HCT116 (cell line): ENCODE results near the gene CTXND1. TPM values are rescaled to one million over a fixed set of nuclear protein-coding genes. Genes with fewer than 3 reads are reported as not detected.

Experiments
- ATAC-seq: fragments of 200-7000 bp; cut with Tn5 transposase; 2 replicates; pipeline ENCODE4 v1.9.1; 2020; ENCODE audit warnings: mild to moderate bottlenecking, moderate library complexity
- BruUV-seq: library from RNA; stranded (reverse); fragments of 400-500 nt; replicated peaks from 2 replicates; lab custom pipeline; 2021; lab: Mats Ljungman, UMichigan
- CTCF ChIA-PET: fragments of 300-600 bp; sonication (Branson Sonifier 250); formaldehyde crosslinking; loops from one replicate; lab custom pipeline; 2021; ENCODE audit warnings: antibody characterized with exemption; lab: Charles Lee
- POLR2A ChIA-PET: fragments of 300-600, 350-600 bp; sonication (Branson Sonifier 250); formaldehyde crosslinking; loops from one replicate; lab custom pipeline; 2021; ENCODE audit warnings: antibody characterized with exemption; lab: Charles Lee
- RAD21 ChIA-PET, 2 experiments: fragments of 300-600 bp; sonication (Branson Sonifier 250); formaldehyde crosslinking; loops; one replicate each; lab custom pipeline; 2023; ENCODE audit warnings: low total read pairs in 2 of 2; ENCODE audit not compliant: uncharacterized antibody in 2 of 2, unreplicated experiment in 2 of 2, low non-redundant PET in 1 of 2; lab: Charles Lee
- DNase-seq: peaks from one replicate; pipeline ENCODE4 v3.0.0-alpha.2; 2010; ENCODE audit warnings: low read depth, low spot score
- H2AFZ ChIP-seq: fragments of 200-600 bp; shearing (Covaris generic), sonication (generic); 2 replicates; pipeline ENCODE4 v1.6.1; 2017; ENCODE audit warnings: low read depth, mixed run types, mixed read lengths, antibody characterized with exemption, low read length; ENCODE audit not compliant: poor library complexity, severe bottlenecking
- H3K27ac ChIP-seq: 2 replicates; pipeline ENCODE4 v1.5.1; 2012; ENCODE audit warnings: low read depth, low read length
- H3K27me3 ChIP-seq: fragments of 200-600 bp; sonication (generic); 2 replicates; pipeline ENCODE4 v1.6.1; 2016; ENCODE audit warnings: mixed run types, low read length, mixed read lengths; ENCODE audit not compliant: insufficient read depth
- H3K36me3 ChIP-seq, 2 experiments: fragments of 200-500 bp in 1 of 2; fragments of 200-600 bp in 1 of 2; sonication (Bioruptor generic) in 1 of 2; sonication (generic) in 1 of 2; 2 replicates each; pipeline versions ENCODE4 v1.5.1 to v1.6.1; 2014 to 2016; ENCODE audit warnings: low read length in 2 of 2, inconsistent platforms in 1 of 2, mixed read lengths in 1 of 2, mixed run types in 1 of 2; ENCODE audit not compliant: insufficient read depth in 2 of 2, control insufficient read depth in 1 of 2
- H3K4me1 ChIP-seq, 2 experiments: fragments of 200-600 bp in 1 of 2; sonication (generic) in 1 of 2; 2 replicates each; pipeline versions ENCODE4 v1.5.1 to v1.6.1; 2012 to 2017; ENCODE audit warnings: low read length in 2 of 2, inconsistent platforms in 1 of 2, mild to moderate bottlenecking in 1 of 2, mixed read lengths in 1 of 2, mixed run types in 1 of 2, moderate library complexity in 1 of 2; ENCODE audit not compliant: insufficient read depth in 2 of 2, control insufficient read depth in 1 of 2
- H3K4me2 ChIP-seq: fragments of 200-600 bp; sonication (generic); 2 replicates; pipeline ENCODE4 v1.6.1; 2017; ENCODE audit warnings: mixed run types, low read length, mixed read lengths
- H3K4me3 ChIP-seq, 2 experiments: fragments of 200-600 bp in 1 of 2; sonication (generic) in 1 of 2; replicated peaks in 1 of 2; 2 replicates each; pipeline ENCODE4 v1.5.1; 2011 to 2016; ENCODE audit warnings: low read length in 2 of 2, control low read depth in 1 of 2, low read depth in 1 of 2, mild to moderate bottlenecking in 1 of 2, mixed read lengths in 1 of 2, mixed run types in 1 of 2
- H3K79me2 ChIP-seq: fragments of 200-600 bp; sonication (generic); 2 replicates; pipeline ENCODE4 v1.6.1; 2017; ENCODE audit warnings: mild to moderate bottlenecking, mixed run types, low read length, moderate library complexity, mixed read lengths; ENCODE audit not compliant: insufficient read depth
- H3K9ac ChIP-seq: fragments of 200-600 bp; sonication (generic); 2 replicates; pipeline ENCODE4 v1.6.1; 2016; ENCODE audit warnings: low read length, mixed read lengths
- H3K9me2 ChIP-seq: fragments of 200-600 bp; sonication (generic), shearing (Covaris generic); 2 replicates; pipeline ENCODE4 v1.6.1; 2017; ENCODE audit warnings: mixed run types, mild to moderate bottlenecking, moderate library complexity; ENCODE audit not compliant: insufficient read depth
- H3K9me3 ChIP-seq, 2 experiments: fragments of 200-500 bp in 1 of 2; fragments of 200-600 bp in 1 of 2; sonication (Bioruptor generic) in 1 of 2; sonication (generic) in 1 of 2; 2 replicates each; pipeline ENCODE4 v1.6.1; 2014 to 2017; ENCODE audit warnings: low read length in 2 of 2, mixed read lengths in 2 of 2, inconsistent platforms in 1 of 2, low read depth in 1 of 2, mild to moderate bottlenecking in 1 of 2, mixed run types in 1 of 2, moderate library complexity in 1 of 2; ENCODE audit not compliant: control insufficient read depth in 1 of 2, insufficient read depth in 1 of 2
- H4K20me1 ChIP-seq: fragments of 200-600 bp; sonication (generic), shearing (Covaris generic); 2 replicates; pipeline ENCODE4 v1.6.1; 2017; ENCODE audit warnings: mixed run types, mild to moderate bottlenecking, moderate library complexity; ENCODE audit not compliant: insufficient read depth
- CBX3 ChIP-seq: IDR thresholded peaks from 2 replicates; pipeline ENCODE4 v1.6.1; 2012; ENCODE audit warnings: low read depth
- CEBPB ChIP-seq: IDR thresholded peaks from 2 replicates; pipeline ENCODE4 v1.6.1; 2012; ENCODE audit warnings: low read depth
- CTCF ChIP-seq, 3 experiments: fragments of 200-600 bp in 1 of 3; sonication (generic) in 1 of 3; IDR thresholded peaks in 2 of 3; conservative IDR thresholded peaks in 1 of 3; 2 replicates each; pipeline ENCODE4 v1.5.1; 2012 to 2017; ENCODE audit warnings: low read depth in 2 of 3, low read length in 2 of 3, antibody characterized with exemption in 1 of 3, borderline replicate concordance in 1 of 3, control low read depth in 1 of 3, mild to moderate bottlenecking in 1 of 3, mixed read lengths in 1 of 3, mixed run types in 1 of 3, moderate library complexity in 1 of 3; ENCODE audit not compliant: insufficient read depth in 1 of 3
- EGR1 ChIP-seq: IDR thresholded peaks from 2 replicates; pipeline ENCODE4 v1.6.1; 2012; ENCODE audit warnings: low read depth
- EZH2 ChIP-seq: fragments of 200-600 bp; sonication (generic); IDR thresholded peaks from 2 replicates; pipeline ENCODE4 v1.6.1; 2017; ENCODE audit warnings: antibody characterized with exemption, mixed run types
- EZH2phosphoT487 ChIP-seq: fragments of 200-600 bp; IDR thresholded peaks from 2 replicates; pipeline ENCODE4 v1.6.1; 2018; ENCODE audit warnings: antibody characterized with exemption, borderline replicate concordance
- FOSL1 ChIP-seq: IDR thresholded peaks from 2 replicates; pipeline ENCODE4 v1.6.1; 2012; ENCODE audit warnings: low read depth
- JUND ChIP-seq: IDR thresholded peaks from 2 replicates; pipeline ENCODE4 v1.6.1; 2012
- MAX ChIP-seq: IDR thresholded peaks from 2 replicates; pipeline ENCODE4 v1.6.1; 2012
- POLR2A ChIP-seq: IDR thresholded peaks from 2 replicates; pipeline ENCODE4 v1.7.0; 2011; ENCODE audit warnings: borderline replicate concordance; ENCODE audit not compliant: insufficient read depth, insufficient read length; ENCODE audit errors: extremely low read depth
- POLR2AphosphoS5 ChIP-seq: IDR thresholded peaks from 2 replicates; pipeline ENCODE4 v1.6.1; 2011; ENCODE audit warnings: mild to moderate bottlenecking, low read depth, low read length, moderate library complexity
- RAD21 ChIP-seq: IDR thresholded peaks from 2 replicates; pipeline ENCODE4 v1.6.1; 2012; ENCODE audit warnings: low read depth, mild to moderate bottlenecking
- REST ChIP-seq: IDR thresholded peaks from 2 replicates; pipeline ENCODE4 v1.6.1; 2012; ENCODE audit warnings: low read depth
- SIN3A ChIP-seq: IDR thresholded peaks from 2 replicates; pipeline ENCODE4 v1.6.1; 2012; ENCODE audit warnings: low read depth
- SP1 ChIP-seq: IDR thresholded peaks from 2 replicates; pipeline ENCODE4 v1.6.1; 2012; ENCODE audit warnings: low read depth
- SRF ChIP-seq: IDR thresholded peaks from 2 replicates; pipeline ENCODE4 v1.6.1; 2012; ENCODE audit warnings: low read depth
- TCF7L2 ChIP-seq: IDR thresholded peaks from 2 replicates; pipeline ENCODE4 v1.7.0; 2011; ENCODE audit warnings: borderline replicate concordance, inconsistent platforms; ENCODE audit not compliant: insufficient read depth, insufficient read length; ENCODE audit errors: extremely low read depth
- ZFX ChIP-seq: fragments of 450-650 bp; IDR thresholded peaks from 2 replicates; pipeline ENCODE4 v1.6.1; 2017
- ZNF274 ChIP-seq: fragments of 200-500 bp; sonication (Bioruptor generic); IDR thresholded peaks from 2 replicates; pipeline ENCODE4 v1.6.1; 2014; ENCODE audit warnings: mild to moderate bottlenecking, low read depth, low read length, inconsistent platforms
- intact Hi-C: fragments of 100-400 bp; cut with micrococcal nuclease; formaldehyde crosslinking; loops from 2 replicates; pipeline ENCODE4 v1.10.0; 2022
- total RNA-seq: library from RNA; stranded (reverse); gene quantifications from one replicate; pipeline ENCODE4 v1.2.1, GENCODE V29; 2021; ENCODE audit not compliant: unreplicated experiment

Gene CTXND1
- total RNA-seq, 1 experiment from 2014 or later = not detected

- no peaks in the 10 kb centered on the region for H3K36me3 ChIP-seq
- H2AFZ ChIP-seq = no peak overlapping the region
- H3K4me2 ChIP-seq = no peak overlapping the region
- no peak for TF ChIP-seq POLR2A
- TF ChIP-seq EGR1 = no peak
- TF ChIP-seq CEBPB = no peak
- no peak for TF ChIP-seq JUND
- TF ChIP-seq EZH2 = no peak
- TF ChIP-seq SRF = no peak
- TF ChIP-seq ZNF274 = no peak
- TF ChIP-seq SIN3A = no peak
- TF ChIP-seq REST = no peak
- no peak for TF ChIP-seq POLR2AphosphoS5
- no peak for TF ChIP-seq TCF7L2
- no peak for TF ChIP-seq FOSL1
- no peak for TF ChIP-seq CTCF (IDR thresholded peaks at IDR 0.05 in 2 of 3, conservative IDR thresholded peaks at IDR 0.05 in 1 of 3; ENCODE audit: borderline replicate concordance in 1 of 3, insufficient read depth in 1 of 3, low read depth in 2 of 3, low read length in 2 of 3)
- TF ChIP-seq CBX3 = no peak
- no peak for TF ChIP-seq RAD21
- TF ChIP-seq SP1 = no peak
- TF ChIP-seq EZH2phosphoT487 = no peak
- TF ChIP-seq MAX = no peak
- TF ChIP-seq ZFX = no peak
- TF ChIP-seq, all 23 proteins: peak for 0
- H4K20me1 ChIP-seq = no peaks in the 10 kb centered on the region
- no peaks in the 10 kb centered on the region for H3K9me3 ChIP-seq
- no peak overlapping the region for H3K9ac ChIP-seq
- no peak overlapping the region for H3K27ac ChIP-seq
- H3K4me1 ChIP-seq = peaks cover 0 to 12% of the 10 kb centered on the region in 2 experiments; a peak in 1 of 4 replicates
- peaks cover 14% of the 10 kb centered on the region for H3K27me3 ChIP-seq
- no TSS peak for BruUV-seq
- intact Hi-C loops = no loop called here
- ATAC-seq (no peak), DNase-seq (no peak)
- ChIA-PET POLR2A (no interaction called here), CTCF (no interaction called here), RAD21 (no interaction called here)
- H3K4me3 ChIP-seq = no peak overlapping the region
- H3K79me2 ChIP-seq = no peaks in the 10 kb centered on the region
- no peaks in the 10 kb centered on the region for H3K9me2 ChIP-seq
Observed at GRCh38 chr15:80202016-80202315, 50.0 kb downstream of the CTXND1 start.
